ENCODE data around the gene PPP1R2.

Gene PPP1R2

GRCh38 chr3:195539479-195539878, 3.6 kb downstream of the PPP1R2 start:
- TF ChIP-seq, protein P1, sequence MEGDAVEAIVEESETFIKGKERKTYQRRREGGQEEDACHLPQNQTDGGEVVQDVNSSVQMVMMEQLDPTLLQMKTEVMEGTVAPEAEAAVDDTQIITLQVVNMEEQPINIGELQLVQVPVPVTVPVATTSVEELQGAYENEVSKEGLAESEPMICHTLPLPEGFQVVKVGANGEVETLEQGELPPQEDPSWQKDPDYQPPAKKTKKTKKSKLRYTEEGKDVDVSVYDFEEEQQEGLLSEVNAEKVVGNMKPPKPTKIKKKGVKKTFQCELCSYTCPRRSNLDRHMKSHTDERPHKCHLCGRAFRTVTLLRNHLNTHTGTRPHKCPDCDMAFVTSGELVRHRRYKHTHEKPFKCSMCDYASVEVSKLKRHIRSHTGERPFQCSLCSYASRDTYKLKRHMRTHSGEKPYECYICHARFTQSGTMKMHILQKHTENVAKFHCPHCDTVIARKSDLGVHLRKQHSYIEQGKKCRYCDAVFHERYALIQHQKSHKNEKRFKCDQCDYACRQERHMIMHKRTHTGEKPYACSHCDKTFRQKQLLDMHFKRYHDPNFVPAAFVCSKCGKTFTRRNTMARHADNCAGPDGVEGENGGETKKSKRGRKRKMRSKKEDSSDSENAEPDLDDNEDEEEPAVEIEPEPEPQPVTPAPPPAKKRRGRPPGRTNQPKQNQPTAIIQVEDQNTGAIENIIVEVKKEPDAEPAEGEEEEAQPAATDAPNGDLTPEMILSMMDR (IDR thresholded peaks at IDR 0.05; ENCODE audit: control extremely low read depth, extremely low read depth, low read depth, missing control alignments): no peak
- ChIA-PET POLR2A (no interaction called here), CTCF (interaction anchor here (1.0 kb wide), 1 partner anchor 17 kb away, joined by 6 read pairs; no protein-coding TSS in a partner anchor)

GRCh38 chr3:195537995-195538394, 5.1 kb downstream of the PPP1R2 start:
- DNase-seq (ENCODE audit: extremely low spot score): peak; percentile 31
- CTCF ChIA-PET: interaction anchor here (0.8 to 2.6 kb wide), 6 partner anchors 11 to 267 kb away, joined by 3 to 22 read pairs (median 6); partner anchors contain the start of gene XXYLT1
- TF ChIP-seq, protein P1 (IDR thresholded peaks at IDR 0.05; ENCODE audit: control extremely low read depth, extremely low read depth, low read depth, missing control alignments): no peak
- POLR2A ChIA-PET: interaction anchor here (0.7 kb wide), 1 partner anchor 93 kb away, joined by 4 read pairs; no protein-coding TSS in a partner anchor

More at GRCh38 chr3:195539479-195539878, 3.6 kb downstream of the PPP1R2 start:
- no peak for DNase-seq (ENCODE audit: extremely low spot score)

DNA sequence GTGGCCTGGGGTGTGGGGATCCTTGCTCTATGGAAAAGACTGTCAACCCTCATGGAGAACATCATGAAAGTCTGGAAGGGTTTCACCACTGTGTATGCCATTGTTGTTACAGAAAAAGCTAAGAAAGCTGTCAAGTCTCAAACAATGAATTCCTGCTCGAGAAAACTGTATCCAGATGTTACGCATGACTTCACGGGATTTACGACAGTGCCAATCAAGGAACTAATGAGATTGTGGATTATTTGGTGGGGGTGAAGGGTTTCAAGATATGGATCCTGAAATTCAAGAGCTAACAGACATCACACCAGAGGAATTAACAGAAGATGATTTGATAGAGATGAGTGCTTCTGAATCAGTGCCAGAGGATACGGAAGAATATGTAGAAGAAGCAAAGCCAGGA, 7.8 kb downstream of the PPP1R2 start:
- ChIA-PET POLR2A (no interaction called here), CTCF (interaction anchor here (4.1 to 4.4 kb wide), 2 partner anchors 12 to 264 kb away, joined by 21 to 22 read pairs; partner anchors contain the start of gene XXYLT1)
- DNase-seq (ENCODE audit: extremely low spot score): no peak
- TF ChIP-seq, protein P1 (IDR thresholded peaks at IDR 0.05; ENCODE audit: control extremely low read depth, extremely low read depth, low read depth, missing control alignments): no peak

DNA sequence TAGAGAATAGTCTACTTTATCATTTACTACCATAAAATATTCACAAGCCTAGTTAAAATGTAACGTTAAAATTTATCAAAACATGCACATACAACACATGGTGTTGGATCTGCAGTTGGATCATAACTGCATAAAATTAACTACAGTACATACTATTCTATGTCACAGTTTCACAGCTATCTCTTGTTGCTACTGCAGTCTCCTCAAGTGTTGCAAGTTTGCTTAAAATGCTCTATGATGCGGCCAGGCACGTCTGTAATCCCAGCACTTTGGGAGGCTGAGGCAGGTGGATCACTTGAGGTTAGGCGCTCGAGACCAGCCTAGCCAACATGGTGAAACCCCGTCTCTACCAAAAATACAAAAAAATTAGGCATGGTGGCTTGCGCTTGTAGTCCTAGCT, 10.3 kb downstream of the PPP1R2 start:
- POLR2A ChIA-PET: interaction anchor here (1.0 to 2.1 kb wide), 2 partner anchors 10 to 17 kb away, joined by 3 to 7 read pairs; partner anchors contain the start of gene PPP1R2
- no peak for DNase-seq (ENCODE audit: extremely low spot score)
- CTCF ChIA-PET: interaction anchor here (1.7 to 4.4 kb wide), 3 partner anchors 10 to 262 kb away, joined by 6 to 22 read pairs (median 21); partner anchors contain the start of genes PPP1R2 and XXYLT1
- TF ChIP-seq, protein P1 (IDR thresholded peaks at IDR 0.05; ENCODE audit: control extremely low read depth, extremely low read depth, low read depth, missing control alignments): no peak

GRCh38 chr3:195532345-195532744, 10.8 kb downstream of the PPP1R2 start:
- no peak for DNase-seq (ENCODE audit: extremely low spot score)
- POLR2A ChIA-PET: no interaction called here
- CTCF ChIA-PET: interaction anchor here (1.7 to 4.4 kb wide), 3 partner anchors 9 to 261 kb away, joined by 6 to 22 read pairs (median 21); partner anchors contain the start of genes PPP1R2 and XXYLT1
- TF ChIP-seq, protein P1 (IDR thresholded peaks at IDR 0.05; ENCODE audit: control extremely low read depth, extremely low read depth, low read depth, missing control alignments): no peak

GRCh38 chr3:195531683-195532082, 11.4 kb downstream of the PPP1R2 start:
- CTCF ChIA-PET: interaction anchor here (4.1 kb wide), 1 partner anchor 8 kb away, joined by 21 read pairs; no protein-coding TSS in a partner anchor
- POLR2A ChIA-PET: no interaction called here

More at GRCh38 chr3:195531683-195532082, 11.4 kb downstream of the PPP1R2 start:
- TF ChIP-seq, protein P1 (IDR thresholded peaks at IDR 0.05; ENCODE audit: control extremely low read depth, extremely low read depth, low read depth, missing control alignments): no peak
- no peak for DNase-seq (ENCODE audit: extremely low spot score)
